KG1 (cell line): Measurements from ENCODE around the gene ERGIC3.

Experiments used
- DNase-seq: peaks from one replicate; lab custom pipeline; 2025; lab: John Stamatoyannopoulos, UW

ERGIC3 gene

DNA sequence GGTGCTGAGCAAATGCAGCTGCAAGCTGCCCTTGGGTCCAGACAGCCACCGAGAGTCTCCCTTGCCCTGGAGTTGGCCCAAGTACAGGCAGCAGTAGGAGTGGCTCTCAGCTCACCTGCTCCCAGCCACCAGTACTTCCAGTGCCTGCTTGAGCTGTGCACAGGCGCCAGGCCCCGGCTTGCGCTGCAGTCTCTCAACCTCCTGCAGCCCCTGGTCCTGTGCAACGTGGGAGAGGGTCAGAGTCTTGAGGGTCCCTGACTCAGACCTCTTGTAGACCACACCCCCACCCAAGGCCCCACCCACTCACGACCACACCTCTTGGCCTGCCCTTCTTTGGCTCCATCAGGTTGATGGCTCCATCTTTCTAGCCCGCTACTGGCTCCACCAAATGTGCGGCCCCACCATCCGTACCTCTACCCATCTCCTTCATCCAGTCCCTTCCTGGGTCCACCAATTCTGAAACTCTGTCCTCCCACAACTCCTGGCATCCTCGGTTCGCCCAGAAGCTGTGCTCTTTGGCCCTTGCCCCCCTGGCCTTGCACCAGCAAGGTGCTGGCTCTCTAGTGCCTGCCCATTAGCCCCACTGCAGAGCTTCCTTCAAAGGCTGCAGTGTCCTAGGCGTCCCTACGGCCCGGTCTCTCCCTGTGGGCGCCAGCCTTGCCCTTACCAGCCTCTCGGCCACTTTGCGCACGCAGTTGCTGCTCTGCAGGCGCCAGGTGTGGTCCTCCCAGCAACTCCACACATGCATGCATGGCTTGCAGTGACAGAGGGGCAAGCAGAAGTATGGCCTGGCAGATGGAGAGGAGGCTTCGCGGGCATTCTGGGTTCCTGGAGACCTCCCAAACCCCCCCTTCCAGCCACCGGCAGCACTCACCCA is 57.3 kb downstream of the ERGIC3 start:
- no peak for DNase-seq

- no peak for DNase-seq
Observed at GRCh38 chr20:35599776-35600120, 57.9 kb downstream of the ERGIC3 start.

DNA sequence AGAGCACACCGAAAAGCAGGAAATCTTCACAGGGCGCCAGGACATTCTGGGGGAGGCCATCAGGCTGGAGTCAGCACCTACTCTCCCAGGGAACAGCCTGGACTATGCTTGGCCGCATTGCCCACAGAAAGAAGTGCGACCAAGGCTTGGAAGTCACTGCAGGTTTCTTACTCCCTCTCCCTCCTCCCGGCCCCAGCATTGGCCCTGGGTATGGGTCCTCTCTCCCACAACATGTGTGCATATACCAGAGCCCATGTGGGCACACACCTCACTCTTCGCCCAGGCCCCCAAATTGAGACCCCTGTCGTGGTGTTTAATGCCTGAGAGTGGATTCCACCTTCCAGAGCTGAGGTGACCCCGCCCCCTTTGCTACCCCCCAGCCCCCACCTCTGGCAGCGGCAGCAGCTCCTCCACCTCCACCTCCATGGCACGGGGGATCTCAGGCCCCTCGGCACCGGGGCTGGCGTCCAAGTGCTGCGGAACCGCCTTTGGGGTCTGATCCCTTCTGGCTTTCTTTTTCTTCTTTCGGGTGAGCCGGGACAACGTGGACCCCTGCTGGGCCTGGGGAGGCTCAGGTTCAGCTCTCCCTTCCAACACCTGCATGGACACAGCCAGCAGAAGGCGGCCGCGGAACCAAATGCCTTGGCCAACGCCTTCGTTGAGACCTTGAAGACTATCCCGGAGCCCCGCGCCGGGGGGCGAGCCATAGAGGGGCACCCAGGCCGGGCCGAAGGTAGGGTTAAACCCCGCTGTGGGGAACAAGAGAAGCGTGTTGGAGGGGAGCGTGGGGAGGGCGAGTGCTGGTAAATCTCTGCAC is 58.5 kb downstream of the ERGIC3 start:
- DNase-seq, result no peak

- peak; percentile 46 for DNase-seq
Observed at GRCh38 chr20:35600993-35601973, 59.4 kb downstream of the ERGIC3 start.

GRCh38 chr20:35601990-35602389 is 60.1 kb downstream of the ERGIC3 start:
- DNase-seq, result no peak

GRCh38 chr20:35602851-35603495 is 61.1 kb downstream of the ERGIC3 start:
- DNase-seq, result no peak

DNA sequence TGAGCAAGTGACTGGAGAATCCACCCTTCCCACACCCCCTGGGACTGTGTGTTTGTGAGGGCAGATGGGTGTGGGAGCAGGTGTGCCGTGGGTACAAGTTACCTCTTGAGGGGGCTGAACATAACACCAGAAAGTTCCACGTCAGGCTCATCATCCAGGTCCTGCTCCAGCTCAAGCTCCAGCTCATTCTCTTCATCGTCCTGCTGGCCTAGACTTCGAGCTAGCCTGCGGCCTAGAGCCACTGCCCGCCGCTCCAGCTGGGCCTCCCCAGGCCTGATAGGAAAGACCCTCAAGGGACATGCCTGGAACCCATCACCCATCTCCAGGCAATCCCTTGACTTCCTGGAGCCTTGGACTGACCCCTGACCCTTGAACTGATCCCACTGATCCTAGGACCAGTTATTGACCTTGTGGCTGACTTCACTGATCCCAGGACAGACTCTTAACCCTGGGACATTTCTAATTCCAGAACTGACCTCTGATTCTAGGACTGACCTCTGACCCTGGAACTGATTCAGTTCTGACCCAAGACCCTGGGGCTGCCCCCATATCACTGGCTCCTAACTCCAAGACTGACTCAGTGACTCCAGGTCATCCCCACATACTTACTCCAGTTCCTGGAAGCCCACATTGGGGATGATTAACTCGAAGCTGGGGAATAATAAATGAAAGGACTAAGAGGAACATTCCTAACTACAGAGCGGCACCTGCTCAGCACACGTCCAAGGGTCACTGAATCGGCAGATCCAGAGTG is 62.0 kb downstream of the ERGIC3 start:
- DNase-seq, result no peak

GRCh38 chr20:35604449-35604747 is 62.5 kb downstream of the ERGIC3 start:
- DNase-seq, result no peak

- DNase-seq, result no peak
Observed at GRCh38 chr20:35606127-35606526, 64.2 kb downstream of the ERGIC3 start.
